Keratinocyte (primary cell): ENCODE data around the gene PIK3CD. TPM values are rescaled to one million over a fixed set of nuclear protein-coding genes. Genes with fewer than 3 reads are reported as not detected.

Experiments
- DNase-seq: peaks from one replicate; pipeline ENCODE4 v3.0.0-alpha.2; 2011; ENCODE audit warnings: low read depth, missing footprints, low spot score
- FAIRE-seq: peaks from 2 replicates; lab custom pipeline; 2011; peaks lifted over from hg19 to GRCh38; lab: Jason Lieb, UNC
- H2AFZ ChIP-seq: 2 replicates; pipeline ENCODE4 v1.6.0; 2012; ENCODE audit warnings: low read length, control low read depth, inconsistent platforms; ENCODE audit not compliant: control insufficient read depth
- H3K27ac ChIP-seq: 2 replicates; pipeline ENCODE4 v1.5.1; 2011; ENCODE audit warnings: low read length; ENCODE audit not compliant: control insufficient read depth, insufficient read depth
- H3K27me3 ChIP-seq: 3 replicates; pipeline ENCODE4 v1.6.0; 2011; ENCODE audit warnings: low read length; ENCODE audit not compliant: control insufficient read depth, insufficient read depth; ENCODE audit errors: extremely low read depth
- H3K36me3 ChIP-seq, 2 experiments: 2 replicates in 1 of 2; 3 replicates in 1 of 2; pipeline ENCODE4 v1.5.1; 2011; ENCODE audit warnings: low read length in 2 of 2, mild to moderate bottlenecking in 1 of 2; ENCODE audit not compliant: control insufficient read depth in 2 of 2, insufficient read depth in 2 of 2; ENCODE audit errors: extremely low read depth in 1 of 2
- H3K4me1 ChIP-seq: 3 replicates; pipeline ENCODE4 v1.5.1; 2011; ENCODE audit warnings: low read length; ENCODE audit not compliant: control insufficient read depth, insufficient read depth; ENCODE audit errors: extremely low read depth
- H3K4me2 ChIP-seq: 3 replicates; pipeline ENCODE4 v1.6.0; 2011; ENCODE audit warnings: low read depth, low read length; ENCODE audit not compliant: control insufficient read depth, insufficient read depth; ENCODE audit errors: extremely low read depth
- H3K4me3 ChIP-seq, 3 experiments: fragments of 200-600 bp in 1 of 3; sonication (generic) in 1 of 3; 2 replicates in 2 of 3; 3 replicates in 1 of 3; pipeline ENCODE4 v1.5.1; 2011 to 2016; ENCODE audit warnings: low read length in 3 of 3, mild to moderate bottlenecking in 3 of 3, control low read depth in 2 of 3, inconsistent platforms in 1 of 3, low read depth in 1 of 3, mixed read lengths in 1 of 3, mixed run types in 1 of 3, moderate library complexity in 1 of 3; ENCODE audit not compliant: control insufficient read depth in 2 of 3, insufficient read depth in 2 of 3; ENCODE audit errors: extremely low read depth in 1 of 3
- H3K79me2 ChIP-seq: 2 replicates; pipeline ENCODE4 v1.6.0; 2012; ENCODE audit warnings: low read length; ENCODE audit not compliant: control insufficient read depth, insufficient read depth
- H3K9ac ChIP-seq: 3 replicates; pipeline ENCODE4 v1.6.0; 2011; ENCODE audit warnings: low read length; ENCODE audit not compliant: control insufficient read depth, insufficient read depth; ENCODE audit errors: extremely low read depth
- H3K9me1 ChIP-seq: 3 replicates; pipeline ENCODE4 v1.6.0; 2011; ENCODE audit warnings: low read length; ENCODE audit not compliant: control insufficient read depth, insufficient read depth; ENCODE audit errors: extremely low read depth
- H3K9me3 ChIP-seq: 2 replicates; pipeline ENCODE4 v1.5.1; 2012; ENCODE audit warnings: low read depth, low read length; ENCODE audit not compliant: control insufficient read depth
- H4K20me1 ChIP-seq: 3 replicates; pipeline ENCODE4 v1.6.0; 2011; ENCODE audit warnings: low read length; ENCODE audit not compliant: control insufficient read depth, insufficient read depth; ENCODE audit errors: extremely low read depth
- EZH2 ChIP-seq: IDR thresholded peaks from one replicate; pipeline ENCODE4 v1.6.1; 2012; ENCODE audit warnings: inconsistent platforms, mild to moderate bottlenecking, low read length, moderate library complexity
- dilution Hi-C: fragments of 300-500 bp; cut with MboI; formaldehyde crosslinking; loops from one replicate; pipeline ENCODE4 v1.7.0; 2020; ENCODE audit warnings: low sequenced_read_pairs; ENCODE audit not compliant: extremely low pct_ligation_motif_present
- polyA plus RNA-seq, 5 experiments: library from polyadenylated mRNA; depleted of rRNA in 3 of 5; stranded (reverse) in 3 of 5; stranded (forward) in 1 of 5; unstranded in 1 of 5; fragments of >200 nt; gene quantifications; 1 replicate in 1 of 5; 2 replicates in 3 of 5; 3 replicates in 1 of 5; pipeline versions ENCODE4 v1.2.1 to v1.2.3, GENCODE V29; 2011 to 2012; ENCODE audit warnings: missing spikeins in 2 of 5, low read depth in 1 of 5, low replicate concordance in 1 of 5
- TF ChIP-seq, protein P1 (sequence below), 3 experiments: IDR thresholded peaks in 1 of 3; conservative IDR thresholded peaks in 1 of 3; optimal IDR thresholded peaks in 1 of 3; 2 replicates in 2 of 3; 3 replicates in 1 of 3; pipeline versions ENCODE3 to v1.5.1; 2011; ENCODE audit warnings: low read length in 3 of 3, mild to moderate bottlenecking in 3 of 3, moderate library complexity in 2 of 3, control low read depth in 1 of 3, inconsistent platforms in 1 of 3; ENCODE audit not compliant: insufficient read depth in 2 of 3; ENCODE audit errors: extremely low read depth in 1 of 3

PIK3CD gene
- polyA plus RNA-seq, 1 donor (not counting 4 experiments of a cell fraction or from before 2014, with no cell fraction given): 7.8 TPM

- no peaks in the 10 kb centered on the region for H4K20me1 ChIP-seq
- no peaks in the 10 kb centered on the region for H3K9me1 ChIP-seq
- H3K27me3 ChIP-seq: no peaks in the 10 kb centered on the region
- H3K4me1 ChIP-seq: no peaks in the 10 kb centered on the region
- H3K9ac ChIP-seq: no peak overlapping the region
- FAIRE-seq (no peak), DNase-seq (no peak)
- H2AFZ ChIP-seq: no peak overlapping the region
- no peaks in the 10 kb centered on the region for H3K36me3 ChIP-seq
- no peak for TF ChIP-seq EZH2
- TF ChIP-seq, protein P1, sequence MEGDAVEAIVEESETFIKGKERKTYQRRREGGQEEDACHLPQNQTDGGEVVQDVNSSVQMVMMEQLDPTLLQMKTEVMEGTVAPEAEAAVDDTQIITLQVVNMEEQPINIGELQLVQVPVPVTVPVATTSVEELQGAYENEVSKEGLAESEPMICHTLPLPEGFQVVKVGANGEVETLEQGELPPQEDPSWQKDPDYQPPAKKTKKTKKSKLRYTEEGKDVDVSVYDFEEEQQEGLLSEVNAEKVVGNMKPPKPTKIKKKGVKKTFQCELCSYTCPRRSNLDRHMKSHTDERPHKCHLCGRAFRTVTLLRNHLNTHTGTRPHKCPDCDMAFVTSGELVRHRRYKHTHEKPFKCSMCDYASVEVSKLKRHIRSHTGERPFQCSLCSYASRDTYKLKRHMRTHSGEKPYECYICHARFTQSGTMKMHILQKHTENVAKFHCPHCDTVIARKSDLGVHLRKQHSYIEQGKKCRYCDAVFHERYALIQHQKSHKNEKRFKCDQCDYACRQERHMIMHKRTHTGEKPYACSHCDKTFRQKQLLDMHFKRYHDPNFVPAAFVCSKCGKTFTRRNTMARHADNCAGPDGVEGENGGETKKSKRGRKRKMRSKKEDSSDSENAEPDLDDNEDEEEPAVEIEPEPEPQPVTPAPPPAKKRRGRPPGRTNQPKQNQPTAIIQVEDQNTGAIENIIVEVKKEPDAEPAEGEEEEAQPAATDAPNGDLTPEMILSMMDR (optimal IDR thresholded peaks at IDR 0.05 in 1 of 3, IDR thresholded peaks at IDR 0.05 in 1 of 3, conservative IDR thresholded peaks at IDR 0.05 in 1 of 3; ENCODE audit: extremely low read depth in 1 of 3, insufficient read depth in 2 of 3, low read length in 3 of 3): no peak
- dilution Hi-C loops: no loop called here
- H3K27ac ChIP-seq: no peak overlapping the region
- no peaks in the 10 kb centered on the region for H3K9me3 ChIP-seq
- H3K79me2 ChIP-seq: no peaks in the 10 kb centered on the region
- no peak overlapping the region for H3K4me3 ChIP-seq
- no peak overlapping the region for H3K4me2 ChIP-seq
Measured at GRCh38 chr1:9680091-9680490, 28.6 kb downstream of the PIK3CD start.

- no peaks in the 10 kb centered on the region for H4K20me1 ChIP-seq
- H3K27ac ChIP-seq: no peak overlapping the region
- no peak for FAIRE-seq
- H3K79me2 ChIP-seq: no peaks in the 10 kb centered on the region
- H3K4me3 ChIP-seq: no peak overlapping the region
- peaks cover 3% of the 10 kb centered on the region for H3K4me1 ChIP-seq
- dilution Hi-C loops: no loop called here
- TF ChIP-seq, protein P1 (optimal IDR thresholded peaks at IDR 0.05 in 1 of 3, IDR thresholded peaks at IDR 0.05 in 1 of 3, conservative IDR thresholded peaks at IDR 0.05 in 1 of 3; ENCODE audit: extremely low read depth in 1 of 3, insufficient read depth in 2 of 3, low read length in 3 of 3): no peak
- no peak for TF ChIP-seq EZH2
- no peaks in the 10 kb centered on the region for H3K9me1 ChIP-seq
- H2AFZ ChIP-seq: no peak overlapping the region
- DNase-seq: no peak
- H3K36me3 ChIP-seq: no peaks in the 10 kb centered on the region
- H3K9ac ChIP-seq: no peak overlapping the region
- H3K9me3 ChIP-seq: no peaks in the 10 kb centered on the region
- H3K27me3 ChIP-seq: no peaks in the 10 kb centered on the region
- no peak overlapping the region for H3K4me2 ChIP-seq
Measured at GRCh38 chr1:9680828-9681227, 29.3 kb downstream of the PIK3CD start.
